GM23248 (cell line): Measurements from ENCODE around the gene LRSAM1. TPM values are rescaled to one million over a fixed set of nuclear protein-coding genes. Genes with fewer than 3 reads are reported as not detected.

Experiments used
- DNase-seq: peaks from one replicate; pipeline ENCODE4 v3.0.0-alpha.2; 2015
- H2AFZ ChIP-seq: fragments of 200-600 bp; sonication (generic); 2 replicates; pipeline ENCODE4 v1.6.1; 2016; ENCODE audit warnings: antibody characterized with exemption
- H3F3A ChIP-seq: fragments of 200-600 bp; sonication (generic); 2 replicates; pipeline ENCODE4 v1.6.1; 2016; ENCODE audit warnings: mild to moderate bottlenecking, antibody characterized with exemption, mixed run types; ENCODE audit not compliant: insufficient read depth
- H3K27ac ChIP-seq: fragments of 200-600 bp; sonication (generic); 2 replicates; pipeline ENCODE4 v1.5.1; 2016; ENCODE audit warnings: mild to moderate bottlenecking
- H3K27me3 ChIP-seq: fragments of 200-600 bp; sonication (generic); replicated peaks from 2 replicates; pipeline ENCODE4 v1.6.1; 2016; ENCODE audit warnings: mild to moderate bottlenecking; ENCODE audit not compliant: insufficient read depth
- H3K36me3 ChIP-seq: fragments of 200-600 bp; sonication (generic); 2 replicates; pipeline ENCODE4 v1.6.1; 2016; ENCODE audit warnings: low read depth, mild to moderate bottlenecking
- H3K4me1 ChIP-seq: fragments of 200-600 bp; sonication (generic); 2 replicates; pipeline ENCODE4 v1.6.1; 2016; ENCODE audit warnings: mild to moderate bottlenecking; ENCODE audit not compliant: insufficient read depth
- H3K4me2 ChIP-seq: fragments of 200-600 bp; sonication (generic); one replicate; pipeline ENCODE4 v1.6.1; 2016; ENCODE audit warnings: mild to moderate bottlenecking; ENCODE audit not compliant: unreplicated experiment
- H3K4me3 ChIP-seq: fragments of 200-600 bp; sonication (generic); 2 replicates; pipeline ENCODE4 v1.5.1; 2016; ENCODE audit warnings: mild to moderate bottlenecking
- H3K79me2 ChIP-seq: fragments of 200-600 bp; sonication (generic); 2 replicates; pipeline ENCODE4 v1.6.1; 2016; ENCODE audit warnings: mild to moderate bottlenecking; ENCODE audit not compliant: insufficient read depth
- H3K9ac ChIP-seq: fragments of 200-600 bp; sonication (generic); 2 replicates; pipeline ENCODE4 v1.6.1; 2016; ENCODE audit warnings: mild to moderate bottlenecking
- H3K9me2 ChIP-seq: fragments of 200-600 bp; sonication (generic); 2 replicates; pipeline ENCODE4 v1.6.1; 2016; ENCODE audit warnings: mixed run types, mild to moderate bottlenecking, moderate library complexity; ENCODE audit not compliant: insufficient read depth
- H3K9me3 ChIP-seq: fragments of 200-600 bp; sonication (generic); one replicate; pipeline ENCODE4 v1.6.1; 2017; ENCODE audit warnings: low read depth
- H4K20me1 ChIP-seq: fragments of 200-600 bp; sonication (generic); 2 replicates; pipeline ENCODE4 v1.6.0; 2016; ENCODE audit not compliant: insufficient read depth
- EZH2 ChIP-seq: fragments of 200-600 bp; sonication (generic); IDR thresholded peaks from 2 replicates; pipeline ENCODE4 v1.6.1; 2018; ENCODE audit warnings: antibody characterized with exemption, mild to moderate bottlenecking; ENCODE audit not compliant: insufficient read depth, poor library complexity, severe bottlenecking
- EZH2phosphoT487 ChIP-seq: fragments of 200-600 bp; sonication (generic); IDR thresholded peaks from 2 replicates; pipeline ENCODE4 v1.6.1; 2018; ENCODE audit warnings: antibody characterized with exemption, moderate library complexity, mild to moderate bottlenecking, low read depth; ENCODE audit not compliant: insufficient read depth
- WGBS, 2 experiments: methylation state at CpG; one replicate each; pipeline ENCODE4 v1.1.6; 2015 to 2017; ENCODE audit warnings: low lambda C conversion rate in 2 of 2, low coverage in 1 of 2; ENCODE audit errors: missing lambda C conversion rate in 2 of 2; 5-methylcytosine and 5-hydroxymethylcytosine counted together
- in situ Hi-C: fragments of 300-500 bp; cut with MboI; formaldehyde crosslinking; loops from 2 replicates; pipeline ENCODE4 v1.15.0; 2020
- polyA plus RNA-seq: library from polyadenylated mRNA; unstranded; fragments of >200 nt; fragmentation: Nextera tagmentation; extraction: Ambion mirVana; gene quantifications from 2 replicates; pipeline ENCODE4 v1.2.1, GENCODE V29; 2016
- total RNA-seq: library from RNA; depleted of rRNA; stranded (reverse); fragments of >200 nt; shearing (Covaris generic); gene quantifications from 2 replicates; pipeline ENCODE4 v1.2.3, GENCODE V29; 2014

LRSAM1 gene
- total and polyA plus RNA-seq, 2 experiments from 2014 or later = 14.9 to 15.5 TPM

DNA sequence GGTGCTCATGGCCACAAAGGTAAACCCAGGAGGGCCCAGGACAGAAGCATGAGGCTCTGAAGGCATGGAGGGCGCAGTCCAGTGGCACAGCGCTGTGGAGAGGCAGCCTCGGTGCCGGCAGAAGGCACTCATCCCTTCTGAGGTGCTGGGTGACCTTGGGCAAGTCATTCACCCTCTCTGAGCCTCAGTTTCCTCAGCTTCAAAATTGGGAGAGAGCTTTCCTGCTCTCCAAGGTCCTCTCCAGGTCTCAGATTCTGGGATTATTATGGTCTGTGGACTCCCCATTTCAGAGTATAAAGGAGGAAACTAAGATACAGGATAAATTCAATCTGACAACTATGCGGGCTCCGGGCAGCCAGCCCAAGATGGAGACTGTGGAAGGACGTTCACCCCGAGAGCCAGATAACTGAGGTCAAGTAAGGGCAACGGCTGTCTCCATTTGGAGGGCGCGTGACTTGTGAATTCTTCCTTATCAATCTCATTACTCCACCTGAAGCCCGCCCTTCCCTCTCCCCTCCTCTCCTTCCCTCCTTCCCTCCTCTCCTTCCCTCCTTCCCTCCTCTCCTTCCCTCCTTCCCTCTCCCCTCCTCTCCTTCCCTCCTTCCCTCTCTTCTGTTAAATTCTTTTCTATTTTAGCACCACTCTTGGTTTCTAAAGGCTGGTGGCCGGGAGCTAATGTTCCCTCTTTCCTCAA, 58.1 kb downstream of the LRSAM1 start:
- 92 to 95% methylated on average over 12 to 13 of the region's 13 CpGs for WGBS, 2 experiments
- no peak overlapping the region for H2AFZ ChIP-seq
- no peaks in the 10 kb centered on the region for H3K9me2 ChIP-seq
- H3K4me1 ChIP-seq = no peaks in the 10 kb centered on the region
- TF ChIP-seq EZH2phosphoT487 (no peak), EZH2 (no peak)
- H3K27ac ChIP-seq = no peak overlapping the region
- no peak overlapping the region for H3K9ac ChIP-seq
- H4K20me1 ChIP-seq = no peaks in the 10 kb centered on the region
- peaks cover 97% of the 10 kb centered on the region for H3K79me2 ChIP-seq
- H3K9me3 ChIP-seq = no peaks in the 10 kb centered on the region
- peaks cover 41% of the 10 kb centered on the region for H3F3A ChIP-seq
- no peak for DNase-seq
- H3K36me3 ChIP-seq = peaks cover 83% of the 10 kb centered on the region
- H3K4me3 ChIP-seq = no peak overlapping the region
- H3K27me3 ChIP-seq = no peaks in the 10 kb centered on the region
- in situ Hi-C loops = no loop called here
- no peak overlapping the region for H3K4me2 ChIP-seq

GRCh38 chr9:127509955-127510299, 58.6 kb downstream of the LRSAM1 start:
- Histone ChIP-seq H3F3A (peaks cover 41% of the 10 kb centered on the region), H3K9ac (no peak overlapping the region), H3K36me3 (peaks cover 83% of the 10 kb centered on the region), H2AFZ (no peak overlapping the region), H3K79me2 (peaks cover 97% of the 10 kb centered on the region), H3K9me2 (no peaks in the 10 kb centered on the region), H3K4me1 (no peaks in the 10 kb centered on the region), H3K9me3 (no peaks in the 10 kb centered on the region), H3K4me3 (no peak overlapping the region), H3K4me2 (no peak overlapping the region), H4K20me1 (no peaks in the 10 kb centered on the region), H3K27me3 (no peaks in the 10 kb centered on the region), H3K27ac (no peak overlapping the region)
- WGBS, 2 experiments = 74 to 84% methylated on average over 14 to 15 of the region's 15 CpGs
- TF ChIP-seq EZH2phosphoT487 (no peak), EZH2 (no peak)
- DNase-seq = no peak
- in situ Hi-C loops = no loop called here

DNA sequence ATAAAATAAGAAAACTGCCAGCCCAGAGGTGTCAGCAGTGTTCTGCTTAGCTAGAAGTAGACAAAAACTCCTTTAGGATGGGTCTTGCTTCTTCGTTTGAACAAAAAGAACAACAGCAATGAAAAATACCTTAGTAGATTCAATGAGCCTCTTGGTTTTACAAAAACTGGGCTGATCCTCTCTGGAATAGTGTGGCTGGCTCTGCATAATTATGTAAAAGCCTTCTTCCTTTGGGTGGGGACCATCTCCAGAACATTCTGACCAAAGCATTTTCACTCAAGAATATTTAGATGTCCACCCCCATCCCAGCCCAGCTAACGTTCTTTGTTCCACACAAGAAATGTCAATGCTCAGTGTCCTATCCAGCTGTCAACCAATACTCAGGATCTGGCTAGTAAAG, 63.2 kb downstream of the LRSAM1 start:
- peaks cover 15% of the 10 kb centered on the region for H3K4me1 ChIP-seq
- peaks cover 91% of the 10 kb centered on the region for H3K79me2 ChIP-seq
- no peak overlapping the region for H3K4me3 ChIP-seq
- H3K9me3 ChIP-seq = no peaks in the 10 kb centered on the region
- no peak for DNase-seq
- H3F3A ChIP-seq = peaks cover 70% of the 10 kb centered on the region
- no peak overlapping the region for H3K9ac ChIP-seq
- no peaks in the 10 kb centered on the region for H4K20me1 ChIP-seq
- H2AFZ ChIP-seq = no peak overlapping the region
- no peak for TF ChIP-seq EZH2
- no peak for TF ChIP-seq EZH2phosphoT487
- no peak overlapping the region for H3K27ac ChIP-seq
- in situ Hi-C loops = no loop called here
- no peaks in the 10 kb centered on the region for H3K9me2 ChIP-seq
- H3K27me3 ChIP-seq = no peaks in the 10 kb centered on the region
- peaks cover 69% of the 10 kb centered on the region for H3K36me3 ChIP-seq
- 40 to 53% methylated on average over 2 of the region's 2 CpGs for WGBS, 2 experiments
- H3K4me2 ChIP-seq = no peak overlapping the region

DNA sequence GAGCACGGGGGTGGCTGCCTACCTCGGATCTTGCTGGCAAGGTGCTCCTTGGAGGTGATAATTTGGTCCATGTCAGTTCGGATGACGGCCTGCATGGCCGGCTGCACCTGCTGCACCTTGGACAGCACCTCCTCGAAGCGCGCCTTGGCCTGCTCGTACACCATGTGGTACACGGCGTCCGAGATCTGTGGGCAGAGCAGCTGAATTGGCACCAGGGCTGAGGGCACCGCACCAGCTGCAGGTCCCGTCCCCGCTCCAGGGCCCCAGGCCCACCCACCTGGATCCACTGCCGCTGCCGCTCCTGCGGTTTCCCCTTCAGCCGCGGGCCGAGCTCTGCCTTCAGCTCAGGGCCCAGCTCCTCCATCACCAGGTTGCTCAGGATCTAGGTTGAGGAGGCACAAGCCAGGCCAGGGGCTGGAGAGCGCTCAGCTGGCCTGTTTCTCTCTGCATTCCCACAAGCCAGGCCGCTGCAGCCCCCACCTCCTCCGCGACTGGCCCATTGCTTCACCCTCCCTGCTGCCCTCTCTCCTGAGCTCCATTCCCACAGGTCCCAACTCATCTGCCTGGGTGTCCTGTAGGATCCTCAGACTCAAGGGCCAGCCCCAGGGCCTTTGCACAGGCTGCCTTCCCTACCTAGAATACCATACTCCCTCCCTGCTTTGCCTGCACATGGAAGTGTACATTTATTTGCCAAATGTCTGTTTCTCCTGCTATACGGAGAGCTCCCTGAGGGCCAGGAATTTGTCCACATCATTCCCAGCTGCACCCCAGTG, 65.7 kb downstream of the LRSAM1 start:
- peaks cover 66% of the 10 kb centered on the region for H3K79me2 ChIP-seq

More for the DNA sequence above, 65.7 kb downstream of the LRSAM1 start:
- Histone ChIP-seq H2AFZ (no peak overlapping the region), H3K9me3 (no peaks in the 10 kb centered on the region), H3K36me3 (peaks cover 53% of the 10 kb centered on the region), H3K9me2 (no peaks in the 10 kb centered on the region), H3K27me3 (no peaks in the 10 kb centered on the region), H3K4me3 (no peak overlapping the region), H3K27ac (peak overlapping the region; percentile 41; the same call in 1 of the 2 replicates), H3K4me2 (no peak overlapping the region), H3K9ac (no peak overlapping the region), H3K4me1 (peaks cover 41% of the 10 kb centered on the region), H3F3A (peaks cover 80% of the 10 kb centered on the region), H4K20me1 (no peaks in the 10 kb centered on the region)
- TF ChIP-seq EZH2 = no peak
- TF ChIP-seq EZH2phosphoT487 = no peak
- no peak for DNase-seq
- in situ Hi-C loops = no loop called here
- WGBS, 2 experiments = 92 to 94% methylated on average over 25 to 26 of the region's 26 CpGs
